Astrocyte (in vitro differentiated cells and primary cell): Measurements from ENCODE around the gene SYNRG.

Source experiments
- CTCF ChIP-seq: IDR thresholded peaks from 2 replicates; pipeline ENCODE4 v1.5.1; 2011; ENCODE audit warnings: low read depth, mild to moderate bottlenecking, inconsistent platforms, low read length, moderate library complexity; ENCODE audit not compliant: insufficient read depth
- EZH2 ChIP-seq: IDR thresholded peaks from 2 replicates; pipeline ENCODE4 v1.6.1; 2012; ENCODE audit warnings: mild to moderate bottlenecking, low read length, inconsistent platforms; ENCODE audit not compliant: insufficient read depth

- no peak for TF ChIP-seq CTCF
- no peak for TF ChIP-seq EZH2
Observed at GRCh38 chr17:37465069-37465616, 144.1 kb downstream of the SYNRG start.
